HEK293 (cell line): Measurements from ENCODE around the gene ENC1.

ENCODE experiments used
- CTCF ChIA-PET: fragments of 350-600 bp; formaldehyde crosslinking; extraction: SDS; loops from one replicate; lab custom pipeline; 2021; ENCODE audit warnings: antibody characterized with exemption; lab: Yijun Ruan, JAX
- POLR2A ChIA-PET: fragments of 300-600 bp; formaldehyde crosslinking; extraction: SDS; loops from one replicate; lab custom pipeline; 2020; ENCODE audit warnings: antibody characterized with exemption, inconsistent platforms; lab: Yijun Ruan, JAX
- H3K27ac ChIP-seq: fragments of 200-500 bp; sonication (Bioruptor generic); 2 replicates; pipeline ENCODE4 v1.5.1; 2014; ENCODE audit warnings: low read depth, low read length, control low read depth, inconsistent platforms; ENCODE audit errors: extremely low read depth
- H3K36me3 ChIP-seq, 2 experiments: fragments of 200-500 bp in 1 of 2; sonication (Bioruptor generic) in 1 of 2; 1 replicate in 1 of 2; 2 replicates in 1 of 2; pipeline ENCODE4 v1.5.1; 2014 to 2017; ENCODE audit warnings: inconsistent platforms in 2 of 2, low read length in 2 of 2; ENCODE audit not compliant: control insufficient read depth in 2 of 2, insufficient read depth in 1 of 2
- H3K4me1 ChIP-seq: fragments of 200-500 bp; sonication (Bioruptor generic); 2 replicates; pipeline ENCODE4 v1.5.1; 2014; ENCODE audit warnings: mild to moderate bottlenecking, low read length, inconsistent platforms; ENCODE audit not compliant: control insufficient read depth, insufficient read depth
- H3K4me3 ChIP-seq: 2 replicates; pipeline ENCODE4 v1.5.1; 2011; ENCODE audit warnings: low read depth, mild to moderate bottlenecking, control low read depth, low read length, moderate library complexity
- H3K9me3 ChIP-seq: fragments of 200-500 bp; sonication (Bioruptor generic); 2 replicates; pipeline ENCODE4 v1.5.1; 2014; ENCODE audit warnings: low read depth, low read length, inconsistent platforms; ENCODE audit not compliant: control insufficient read depth, insufficient read depth
- GLI4 ChIP-seq: fragments of 450-650 bp; formaldehyde crosslinking; IDR thresholded peaks from 2 replicates; pipeline ENCODE4 v1.5.1; 2016; ENCODE audit warnings: missing biosample characterization, missing genetic modification characterization
- IKZF3 ChIP-seq: fragments of 450-650 bp; IDR thresholded peaks from 2 replicates; pipeline ENCODE4 v1.5.0; 2018; ENCODE audit warnings: missing biosample characterization, mild to moderate bottlenecking, missing genetic modification characterization, moderate library complexity
- KLF1 ChIP-seq: fragments of 450-650 bp; formaldehyde crosslinking; IDR thresholded peaks from 2 replicates; pipeline ENCODE4 v1.5.1; 2016; ENCODE audit warnings: missing biosample characterization, missing genetic modification characterization
- MEIS1 ChIP-seq: sonication (generic); formaldehyde crosslinking; IDR thresholded peaks from 2 replicates; pipeline ENCODE4 v1.8.1; 2022; ENCODE audit warnings: missing genetic modification reagents, mild to moderate bottlenecking, borderline replicate concordance
- PBX3 ChIP-seq: sonication (generic); formaldehyde crosslinking; IDR thresholded peaks from 2 replicates; pipeline ENCODE4 v1.8.1; 2022; ENCODE audit warnings: mild to moderate bottlenecking, moderate library complexity, missing genetic modification reagents
- TRIM28 ChIP-seq: IDR thresholded peaks from 2 replicates; pipeline ENCODE4 v1.6.1; 2011; ENCODE audit warnings: low read length, control low read depth, borderline replicate concordance
- ZBTB7A ChIP-seq: fragments of 450-650 bp; formaldehyde crosslinking; IDR thresholded peaks from 2 replicates; pipeline ENCODE4 v1.5.1; 2016; ENCODE audit warnings: low read depth, missing biosample characterization, missing genetic modification characterization
- ZNF221 ChIP-seq: fragments of 450-650 bp; formaldehyde crosslinking; IDR thresholded peaks from 2 replicates; pipeline ENCODE4 v1.5.1; 2017; ENCODE audit warnings: missing biosample characterization, missing genetic modification characterization, borderline replicate concordance
- ZNF23 ChIP-seq: fragments of 450-650 bp; formaldehyde crosslinking; IDR thresholded peaks from 2 replicates; pipeline ENCODE4 v1.5.1; 2016; ENCODE audit warnings: missing biosample characterization, missing genetic modification characterization, borderline replicate concordance
- ZNF302 ChIP-seq: fragments of 450-650 bp; formaldehyde crosslinking; IDR thresholded peaks from 2 replicates; pipeline ENCODE4 v1.5.1; 2016; ENCODE audit warnings: missing biosample characterization, missing genetic modification characterization, low read depth
- ZNF473 ChIP-seq: fragments of 450-650 bp; formaldehyde crosslinking; IDR thresholded peaks from 2 replicates; pipeline ENCODE4 v1.5.1; 2017; ENCODE audit warnings: missing biosample characterization, missing genetic modification characterization
- ZNF488 ChIP-seq: fragments of 450-650 bp; formaldehyde crosslinking; IDR thresholded peaks from 2 replicates; pipeline ENCODE4 v1.5.1; 2016; ENCODE audit warnings: missing biosample characterization, missing genetic modification characterization
- ZNF555 ChIP-seq: fragments of 450-650 bp; formaldehyde crosslinking; conservative IDR thresholded peaks from 2 replicates; pipeline ENCODE4 v1.5.1; 2017; ENCODE audit warnings: missing biosample characterization, mild to moderate bottlenecking, missing genetic modification characterization, inconsistent platforms
- ZNF560 ChIP-seq: fragments of 450-650 bp; formaldehyde crosslinking; IDR thresholded peaks from 2 replicates; pipeline ENCODE4 v1.5.1; 2017; ENCODE audit warnings: missing biosample characterization, missing genetic modification characterization, borderline replicate concordance
- ZNF624 ChIP-seq: fragments of 450-650 bp; formaldehyde crosslinking; IDR thresholded peaks from 2 replicates; pipeline ENCODE4 v1.5.1; 2017; ENCODE audit warnings: missing biosample characterization, missing genetic modification characterization
- ZNF639 ChIP-seq: fragments of 450-650 bp; formaldehyde crosslinking; IDR thresholded peaks from 2 replicates; pipeline ENCODE4 v1.5.1; 2016; ENCODE audit warnings: missing biosample characterization, missing genetic modification characterization
- ZNF768 ChIP-seq: fragments of 450-650 bp; formaldehyde crosslinking; IDR thresholded peaks from 2 replicates; pipeline ENCODE4 v1.5.1; 2018; ENCODE audit warnings: missing biosample characterization, mild to moderate bottlenecking, missing genetic modification characterization
- ZNF776 ChIP-seq: fragments of 450-650 bp; formaldehyde crosslinking; IDR thresholded peaks from 2 replicates; pipeline ENCODE4 v1.5.0; 2017; ENCODE audit warnings: missing biosample characterization, missing genetic modification characterization, borderline replicate concordance
- TF ChIP-seq, protein P1 (sequence below): fragments of 450-650 bp; formaldehyde crosslinking; optimal IDR thresholded peaks from 2 replicates; pipeline ENCODE3; 2016; ENCODE audit warnings: missing biosample characterization, mild to moderate bottlenecking, missing genetic modification characterization
- TF ChIP-seq, protein P2 (sequence below): fragments of 450-650 bp; IDR thresholded peaks from 2 replicates; pipeline ENCODE4 v1.5.1; 2018; ENCODE audit warnings: missing biosample characterization, missing genetic modification characterization
- TF ChIP-seq, protein P3 (sequence below): fragments of 450-650 bp; formaldehyde crosslinking; IDR thresholded peaks from 2 replicates; pipeline ENCODE4 v1.5.1; 2016; ENCODE audit warnings: missing biosample characterization, missing genetic modification characterization

The ENC1 gene

GRCh38 chr5:74621492-74621891, 19.0 kb downstream of the ENC1 start (continued):
- TF ChIP-seq ZNF488, result no peak
- TF ChIP-seq ZNF23, result no peak

DNA sequence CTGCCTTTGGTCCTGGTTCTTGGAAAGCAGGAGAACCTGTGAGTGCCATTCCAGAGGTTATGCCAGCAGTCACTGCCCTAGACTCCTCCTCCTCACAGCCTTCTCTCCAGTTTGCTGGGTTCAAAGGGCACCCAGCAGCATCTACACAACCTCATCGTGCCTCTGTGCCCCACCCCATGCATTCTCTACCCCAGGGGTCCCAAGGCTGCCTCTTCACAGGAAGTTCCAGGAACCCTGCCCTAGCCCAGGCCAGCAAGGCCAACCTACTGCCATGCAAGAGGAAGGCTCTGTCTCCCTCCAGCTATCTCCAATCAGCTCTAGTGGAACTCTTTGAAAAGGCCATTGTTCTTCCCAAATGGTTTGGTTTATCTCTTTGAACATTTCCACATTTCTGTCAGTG, 21.2 kb downstream of the ENC1 start:
- H3K36me3 ChIP-seq, result no peaks in the 10 kb centered on the region
- ChIA-PET POLR2A (no interaction called here), CTCF (no interaction called here)
- H3K9me3 ChIP-seq, result peaks cover 2% of the 10 kb centered on the region; the same call in 1 of the 2 replicates
- no peak overlapping the region for H3K4me3 ChIP-seq
- peaks cover 8% of the 10 kb centered on the region for H3K4me1 ChIP-seq
- H3K27ac ChIP-seq, result no peak overlapping the region
- no peak for TF ChIP-seq KLF1
- TF ChIP-seq IKZF3 (tag by site-specific recombination), result no peak
- no peak for TF ChIP-seq GLI4 (tag by site-specific recombination)
- TF ChIP-seq PBX3, result no peak
- TF ChIP-seq ZBTB7A (tag by site-specific recombination), result no peak
- no peak for TF ChIP-seq ZNF473 (tag by site-specific recombination)
- TF ChIP-seq ZNF221 (tag by site-specific recombination), result no peak
- TF ChIP-seq MEIS1 (CRISPR knock-in tag), result no peak
- no peak for TF ChIP-seq TRIM28
- no peak for TF ChIP-seq ZNF776 (tag by site-specific recombination)
- TF ChIP-seq ZNF768 (tag by site-specific recombination), result no peak
- TF ChIP-seq, protein P1, sequence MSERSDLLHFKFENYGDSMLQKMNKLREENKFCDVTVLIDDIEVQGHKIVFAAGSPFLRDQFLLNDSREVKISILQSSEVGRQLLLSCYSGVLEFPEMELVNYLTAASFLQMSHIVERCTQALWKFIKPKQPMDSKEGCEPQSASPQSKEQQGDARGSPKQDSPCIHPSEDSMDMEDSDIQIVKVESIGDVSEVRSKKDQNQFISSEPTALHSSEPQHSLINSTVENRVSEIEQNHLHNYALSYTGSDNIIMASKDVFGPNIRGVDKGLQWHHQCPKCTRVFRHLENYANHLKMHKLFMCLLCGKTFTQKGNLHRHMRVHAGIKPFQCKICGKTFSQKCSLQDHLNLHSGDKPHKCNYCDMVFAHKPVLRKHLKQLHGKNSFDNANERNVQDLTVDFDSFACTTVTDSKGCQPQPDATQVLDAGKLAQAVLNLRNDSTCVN (tag by site-specific recombination), result no peak
- TF ChIP-seq ZNF302 (tag by site-specific recombination), result no peak
- no peak for TF ChIP-seq ZNF639 (tag by site-specific recombination)
- TF ChIP-seq, protein P2, sequence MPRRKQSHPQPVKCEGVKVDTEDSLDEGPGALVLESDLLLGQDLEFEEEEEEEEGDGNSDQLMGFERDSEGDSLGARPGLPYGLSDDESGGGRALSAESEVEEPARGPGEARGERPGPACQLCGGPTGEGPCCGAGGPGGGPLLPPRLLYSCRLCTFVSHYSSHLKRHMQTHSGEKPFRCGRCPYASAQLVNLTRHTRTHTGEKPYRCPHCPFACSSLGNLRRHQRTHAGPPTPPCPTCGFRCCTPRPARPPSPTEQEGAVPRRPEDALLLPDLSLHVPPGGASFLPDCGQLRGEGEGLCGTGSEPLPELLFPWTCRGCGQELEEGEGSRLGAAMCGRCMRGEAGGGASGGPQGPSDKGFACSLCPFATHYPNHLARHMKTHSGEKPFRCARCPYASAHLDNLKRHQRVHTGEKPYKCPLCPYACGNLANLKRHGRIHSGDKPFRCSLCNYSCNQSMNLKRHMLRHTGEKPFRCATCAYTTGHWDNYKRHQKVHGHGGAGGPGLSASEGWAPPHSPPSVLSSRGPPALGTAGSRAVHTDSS (tag by site-specific recombination), result no peak
- TF ChIP-seq ZNF624, result no peak
- no peak for TF ChIP-seq ZNF560 (tag by site-specific recombination)
- TF ChIP-seq ZNF555, result no peak
- TF ChIP-seq, protein P3, sequence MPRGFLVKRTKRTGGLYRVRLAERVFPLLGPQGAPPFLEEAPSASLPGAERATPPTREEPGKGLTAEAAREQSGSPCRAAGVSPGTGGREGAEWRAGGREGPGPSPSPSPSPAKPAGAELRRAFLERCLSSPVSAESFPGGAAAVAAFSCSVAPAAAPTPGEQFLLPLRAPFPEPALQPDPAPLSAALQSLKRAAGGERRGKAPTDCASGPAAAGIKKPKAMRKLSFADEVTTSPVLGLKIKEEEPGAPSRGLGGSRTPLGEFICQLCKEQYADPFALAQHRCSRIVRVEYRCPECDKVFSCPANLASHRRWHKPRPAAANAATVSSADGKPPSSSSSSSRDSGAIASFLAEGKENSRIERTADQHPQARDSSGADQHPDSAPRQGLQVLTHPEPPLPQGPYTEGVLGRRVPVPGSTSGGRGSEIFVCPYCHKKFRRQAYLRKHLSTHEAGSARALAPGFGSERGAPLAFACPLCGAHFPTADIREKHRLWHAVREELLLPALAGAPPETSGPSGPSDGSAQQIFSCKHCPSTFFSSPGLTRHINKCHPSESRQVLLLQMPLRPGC (tag by site-specific recombination), result no peak
